HCT116 (cell line): ENCODE results near the gene TEN1. TPM values are rescaled to one million over a fixed set of nuclear protein-coding genes. Genes with fewer than 3 reads are reported as not detected.

Experiments
- ATAC-seq: fragments of 200-7000 bp; cut with Tn5 transposase; 2 replicates; pipeline ENCODE4 v1.9.1; 2020; ENCODE audit warnings: mild to moderate bottlenecking, moderate library complexity
- BruUV-seq: library from RNA; stranded (reverse); fragments of 400-500 nt; replicated peaks from 2 replicates; lab custom pipeline; 2021; lab: Mats Ljungman, UMichigan
- CTCF ChIA-PET: fragments of 300-600 bp; sonication (Branson Sonifier 250); formaldehyde crosslinking; loops from one replicate; lab custom pipeline; 2021; ENCODE audit warnings: antibody characterized with exemption; lab: Charles Lee
- POLR2A ChIA-PET: fragments of 300-600, 350-600 bp; sonication (Branson Sonifier 250); formaldehyde crosslinking; loops from one replicate; lab custom pipeline; 2021; ENCODE audit warnings: antibody characterized with exemption; lab: Charles Lee
- RAD21 ChIA-PET, 2 experiments: fragments of 300-600 bp; sonication (Branson Sonifier 250); formaldehyde crosslinking; loops; one replicate each; lab custom pipeline; 2023; ENCODE audit warnings: low total read pairs in 2 of 2; ENCODE audit not compliant: uncharacterized antibody in 2 of 2, unreplicated experiment in 2 of 2, low non-redundant PET in 1 of 2; lab: Charles Lee
- DNase-seq: peaks from one replicate; pipeline ENCODE4 v3.0.0-alpha.2; 2010; ENCODE audit warnings: low read depth, low spot score
- H2AFZ ChIP-seq: fragments of 200-600 bp; shearing (Covaris generic), sonication (generic); 2 replicates; pipeline ENCODE4 v1.6.1; 2017; ENCODE audit warnings: low read depth, mixed run types, mixed read lengths, antibody characterized with exemption, low read length; ENCODE audit not compliant: poor library complexity, severe bottlenecking
- H3K27ac ChIP-seq: 2 replicates; pipeline ENCODE4 v1.5.1; 2012; ENCODE audit warnings: low read depth, low read length
- H3K27me3 ChIP-seq: fragments of 200-600 bp; sonication (generic); 2 replicates; pipeline ENCODE4 v1.6.1; 2016; ENCODE audit warnings: mixed run types, low read length, mixed read lengths; ENCODE audit not compliant: insufficient read depth
- H3K36me3 ChIP-seq, 2 experiments: fragments of 200-500 bp in 1 of 2; fragments of 200-600 bp in 1 of 2; sonication (Bioruptor generic) in 1 of 2; sonication (generic) in 1 of 2; 2 replicates each; pipeline versions ENCODE4 v1.5.1 to v1.6.1; 2014 to 2016; ENCODE audit warnings: low read length in 2 of 2, inconsistent platforms in 1 of 2, mixed read lengths in 1 of 2, mixed run types in 1 of 2; ENCODE audit not compliant: insufficient read depth in 2 of 2, control insufficient read depth in 1 of 2
- H3K4me1 ChIP-seq, 2 experiments: fragments of 200-600 bp in 1 of 2; sonication (generic) in 1 of 2; 2 replicates each; pipeline versions ENCODE4 v1.5.1 to v1.6.1; 2012 to 2017; ENCODE audit warnings: low read length in 2 of 2, inconsistent platforms in 1 of 2, mild to moderate bottlenecking in 1 of 2, mixed read lengths in 1 of 2, mixed run types in 1 of 2, moderate library complexity in 1 of 2; ENCODE audit not compliant: insufficient read depth in 2 of 2, control insufficient read depth in 1 of 2
- H3K4me2 ChIP-seq: fragments of 200-600 bp; sonication (generic); 2 replicates; pipeline ENCODE4 v1.6.1; 2017; ENCODE audit warnings: mixed run types, low read length, mixed read lengths
- H3K4me3 ChIP-seq, 2 experiments: fragments of 200-600 bp in 1 of 2; sonication (generic) in 1 of 2; replicated peaks in 1 of 2; 2 replicates each; pipeline ENCODE4 v1.5.1; 2011 to 2016; ENCODE audit warnings: low read length in 2 of 2, control low read depth in 1 of 2, low read depth in 1 of 2, mild to moderate bottlenecking in 1 of 2, mixed read lengths in 1 of 2, mixed run types in 1 of 2
- H3K79me2 ChIP-seq: fragments of 200-600 bp; sonication (generic); 2 replicates; pipeline ENCODE4 v1.6.1; 2017; ENCODE audit warnings: mild to moderate bottlenecking, mixed run types, low read length, moderate library complexity, mixed read lengths; ENCODE audit not compliant: insufficient read depth
- H3K9ac ChIP-seq: fragments of 200-600 bp; sonication (generic); 2 replicates; pipeline ENCODE4 v1.6.1; 2016; ENCODE audit warnings: low read length, mixed read lengths
- H3K9me2 ChIP-seq: fragments of 200-600 bp; sonication (generic), shearing (Covaris generic); 2 replicates; pipeline ENCODE4 v1.6.1; 2017; ENCODE audit warnings: mixed run types, mild to moderate bottlenecking, moderate library complexity; ENCODE audit not compliant: insufficient read depth
- H3K9me3 ChIP-seq, 2 experiments: fragments of 200-500 bp in 1 of 2; fragments of 200-600 bp in 1 of 2; sonication (Bioruptor generic) in 1 of 2; sonication (generic) in 1 of 2; 2 replicates each; pipeline ENCODE4 v1.6.1; 2014 to 2017; ENCODE audit warnings: low read length in 2 of 2, mixed read lengths in 2 of 2, inconsistent platforms in 1 of 2, low read depth in 1 of 2, mild to moderate bottlenecking in 1 of 2, mixed run types in 1 of 2, moderate library complexity in 1 of 2; ENCODE audit not compliant: control insufficient read depth in 1 of 2, insufficient read depth in 1 of 2
- H4K20me1 ChIP-seq: fragments of 200-600 bp; sonication (generic), shearing (Covaris generic); 2 replicates; pipeline ENCODE4 v1.6.1; 2017; ENCODE audit warnings: mixed run types, mild to moderate bottlenecking, moderate library complexity; ENCODE audit not compliant: insufficient read depth
- CBX3 ChIP-seq: IDR thresholded peaks from 2 replicates; pipeline ENCODE4 v1.6.1; 2012; ENCODE audit warnings: low read depth
- CTCF ChIP-seq, 3 experiments: fragments of 200-600 bp in 1 of 3; sonication (generic) in 1 of 3; IDR thresholded peaks in 2 of 3; conservative IDR thresholded peaks in 1 of 3; 2 replicates each; pipeline ENCODE4 v1.5.1; 2012 to 2017; ENCODE audit warnings: low read depth in 2 of 3, low read length in 2 of 3, antibody characterized with exemption in 1 of 3, borderline replicate concordance in 1 of 3, control low read depth in 1 of 3, mild to moderate bottlenecking in 1 of 3, mixed read lengths in 1 of 3, mixed run types in 1 of 3, moderate library complexity in 1 of 3; ENCODE audit not compliant: insufficient read depth in 1 of 3
- EGR1 ChIP-seq: IDR thresholded peaks from 2 replicates; pipeline ENCODE4 v1.6.1; 2012; ENCODE audit warnings: low read depth
- EZH2 ChIP-seq: fragments of 200-600 bp; sonication (generic); IDR thresholded peaks from 2 replicates; pipeline ENCODE4 v1.6.1; 2017; ENCODE audit warnings: antibody characterized with exemption, mixed run types
- MAX ChIP-seq: IDR thresholded peaks from 2 replicates; pipeline ENCODE4 v1.6.1; 2012
- POLR2AphosphoS5 ChIP-seq: IDR thresholded peaks from 2 replicates; pipeline ENCODE4 v1.6.1; 2011; ENCODE audit warnings: mild to moderate bottlenecking, low read depth, low read length, moderate library complexity
- SIN3A ChIP-seq: IDR thresholded peaks from 2 replicates; pipeline ENCODE4 v1.6.1; 2012; ENCODE audit warnings: low read depth
- SP1 ChIP-seq: IDR thresholded peaks from 2 replicates; pipeline ENCODE4 v1.6.1; 2012; ENCODE audit warnings: low read depth
- SRF ChIP-seq: IDR thresholded peaks from 2 replicates; pipeline ENCODE4 v1.6.1; 2012; ENCODE audit warnings: low read depth
- ZBTB33 ChIP-seq: IDR thresholded peaks from 2 replicates; pipeline ENCODE4 v1.6.1; 2011; ENCODE audit warnings: mild to moderate bottlenecking, low read length, moderate library complexity; ENCODE audit not compliant: insufficient replicate concordance; ENCODE audit errors: extremely low read depth
- intact Hi-C: fragments of 100-400 bp; cut with micrococcal nuclease; formaldehyde crosslinking; loops from 2 replicates; pipeline ENCODE4 v1.10.0; 2022
- total RNA-seq: library from RNA; stranded (reverse); gene quantifications from one replicate; pipeline ENCODE4 v1.2.1, GENCODE V29; 2021; ENCODE audit not compliant: unreplicated experiment

The TEN1 gene
- total RNA-seq, 1 experiment from 2014 or later = 18.5 TPM

DNA sequence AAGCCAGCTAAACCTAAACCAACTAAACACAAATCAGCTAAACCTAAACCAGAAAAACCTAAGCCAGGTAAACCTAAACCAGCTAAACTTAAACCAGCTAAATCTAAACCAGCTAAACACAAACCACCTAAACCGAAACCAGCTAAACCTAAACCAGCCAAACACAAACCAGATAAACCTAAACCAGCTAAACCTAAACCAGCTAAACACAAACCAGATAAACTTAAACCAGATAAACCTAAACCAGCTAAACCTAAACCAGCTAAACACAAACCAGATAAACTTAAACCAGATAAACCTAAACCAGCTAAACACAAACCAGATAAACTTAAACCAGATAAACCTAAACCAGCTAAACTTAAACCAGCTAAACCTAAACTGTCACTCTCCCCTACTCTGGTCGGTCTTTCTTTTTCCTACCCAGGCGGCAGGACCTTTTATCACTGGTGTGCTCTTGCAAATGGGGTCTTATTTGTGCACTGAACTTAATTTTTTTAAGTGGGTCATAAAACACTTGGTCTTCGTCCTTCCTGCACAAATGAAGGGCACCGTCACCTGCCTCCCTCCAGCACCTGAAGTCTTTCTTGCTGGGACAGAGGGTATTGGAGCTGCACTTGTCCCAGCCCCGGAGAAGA is 40.9 kb downstream of the TEN1 start (continued):
- TF ChIP-seq EZH2 (no peak), CTCF (IDR thresholded peaks at IDR 0.05 in 2 of 3, conservative IDR thresholded peaks at IDR 0.05 in 1 of 3; ENCODE audit: borderline replicate concordance in 1 of 3, insufficient read depth in 1 of 3, low read depth in 2 of 3, low read length in 2 of 3) (no peak), ZBTB33 (no peak), SIN3A (no peak), MAX (no peak), CBX3 (no peak), EGR1 (no peak), SP1 (no peak)

DNA sequence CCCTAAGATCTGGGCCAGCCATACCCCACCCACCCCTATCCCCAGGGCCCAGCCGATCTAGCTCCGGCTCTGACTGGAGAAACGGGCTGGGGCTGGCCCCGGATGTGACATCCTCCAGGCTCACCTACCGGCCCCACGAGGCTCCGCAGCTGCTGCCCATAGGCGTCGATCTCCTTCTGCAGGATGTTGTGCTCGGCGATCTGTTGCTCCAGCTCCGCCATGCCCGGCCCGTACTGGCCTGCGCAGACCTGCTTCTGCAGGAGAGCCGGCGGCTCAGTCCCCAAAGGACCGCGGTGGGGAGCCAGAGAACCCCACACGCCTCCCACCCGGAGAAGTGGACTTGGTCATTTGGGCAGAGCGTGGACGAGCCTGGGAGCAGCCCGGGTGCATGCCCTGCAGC is 43.2 kb downstream of the TEN1 start:
- H3K4me1 ChIP-seq = peaks cover 6 to 19% of the 10 kb centered on the region in 2 experiments
- TF ChIP-seq SRF (no peak), ZBTB33 (no peak), CTCF (IDR thresholded peaks at IDR 0.05 in 2 of 3, conservative IDR thresholded peaks at IDR 0.05 in 1 of 3; ENCODE audit: borderline replicate concordance in 1 of 3, insufficient read depth in 1 of 3, low read depth in 2 of 3, low read length in 2 of 3) (no peak), POLR2AphosphoS5 (no peak)
- no peak overlapping the region for H3K4me3 ChIP-seq
- peaks cover 25 to 29% of the 10 kb centered on the region in 2 experiments for H3K36me3 ChIP-seq
- no peaks in the 10 kb centered on the region for H3K27me3 ChIP-seq
- POLR2A ChIA-PET = no interaction called here
- ATAC-seq (no peak), DNase-seq (no peak)
- no peak overlapping the region for H2AFZ ChIP-seq
- intact Hi-C loops = no loop called here
- H4K20me1 ChIP-seq = no peaks in the 10 kb centered on the region
- no peak overlapping the region for H3K4me2 ChIP-seq
- CTCF ChIA-PET = interaction anchor here (0.6 kb wide), 1 partner anchor 116 kb away, joined by 4 read pairs; no protein-coding TSS in a partner anchor
- BruUV-seq = no TSS peak
- no peak overlapping the region for H3K9ac ChIP-seq
- RAD21 ChIA-PET = interaction anchor here in 1 of 2 experiments (0.5 kb wide), 1 partner anchor 261 kb away, joined by 3 read pairs; no protein-coding TSS in a partner anchor
- H3K9me2 ChIP-seq = no peaks in the 10 kb centered on the region
- H3K9me3 ChIP-seq = no peaks in the 10 kb centered on the region
- H3K79me2 ChIP-seq = peaks cover 33% of the 10 kb centered on the region
- H3K27ac ChIP-seq = no peak overlapping the region
